ENCODE results near the gene MRPS6.

MRPS6 gene

DNA sequence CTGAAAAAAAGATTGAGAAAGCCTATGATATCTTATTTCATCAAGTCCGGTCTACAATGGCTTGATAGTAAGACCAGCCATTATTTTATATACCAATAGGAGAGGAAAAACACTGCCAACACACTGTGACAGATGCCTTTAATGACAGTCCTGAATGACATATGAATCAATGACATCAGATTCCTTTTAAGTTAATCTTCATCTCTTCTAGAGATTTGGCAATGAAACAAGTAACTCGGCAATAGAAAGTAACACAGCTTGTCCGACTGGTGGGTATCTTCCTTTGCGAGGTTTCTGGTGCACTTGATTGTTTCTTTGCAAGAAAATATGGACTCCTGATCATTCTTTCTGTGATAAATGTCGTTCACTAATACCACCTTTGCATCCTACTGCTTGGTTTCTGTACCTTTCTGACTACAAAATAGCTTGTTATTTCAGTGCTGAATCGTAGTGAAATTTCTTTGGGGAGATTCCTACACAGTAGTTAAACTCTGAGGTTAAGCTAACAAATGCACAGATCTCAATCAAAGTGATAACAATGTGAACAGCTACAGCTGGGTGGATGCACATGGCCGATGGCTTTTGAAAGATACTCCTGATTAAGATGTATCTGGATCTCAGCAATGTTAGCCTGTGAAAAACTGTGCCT is 104.7 kb downstream of the MRPS6 start:
- DNase-seq (ENCODE audit: low read depth in 2 of 3, low spot score in 2 of 3) = no peak

DNA sequence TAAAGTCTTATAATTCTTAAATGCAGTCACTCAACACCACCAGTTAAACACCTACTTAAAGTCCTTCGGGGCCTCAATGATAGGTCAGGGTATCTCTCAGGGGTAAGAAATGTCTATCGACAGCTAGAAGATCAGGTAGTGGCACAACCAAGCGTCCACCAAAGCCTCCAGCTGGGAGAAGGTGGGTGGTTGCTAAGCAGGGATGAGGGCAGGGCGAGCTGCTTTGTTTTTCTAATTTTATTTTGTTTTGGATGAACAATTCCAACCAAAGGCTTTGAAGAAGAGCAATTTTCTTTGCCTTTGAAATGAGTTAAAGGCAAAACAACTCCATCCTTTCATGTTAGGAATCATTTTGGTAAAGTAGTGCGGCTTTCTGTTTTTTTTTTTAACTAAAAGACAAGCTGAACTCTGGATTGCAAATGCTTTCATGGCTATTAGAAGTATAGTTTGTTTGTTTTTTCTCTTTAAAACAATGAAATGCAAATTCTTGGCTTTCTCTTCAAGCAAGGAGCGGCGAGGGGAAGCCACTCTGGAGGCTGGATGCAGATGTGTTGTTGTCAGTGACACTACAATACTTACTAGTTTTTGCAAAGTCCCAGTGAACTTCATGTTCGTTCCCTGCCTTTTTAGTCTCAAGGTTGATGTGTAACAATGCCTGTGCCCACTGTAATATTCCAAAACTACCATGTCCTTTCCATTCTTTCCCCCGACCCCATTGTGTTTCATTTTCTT is 106.0 kb downstream of the MRPS6 start:
- no peak for DNase-seq (ENCODE audit: low read depth in 2 of 3, low spot score in 2 of 3)

DNA sequence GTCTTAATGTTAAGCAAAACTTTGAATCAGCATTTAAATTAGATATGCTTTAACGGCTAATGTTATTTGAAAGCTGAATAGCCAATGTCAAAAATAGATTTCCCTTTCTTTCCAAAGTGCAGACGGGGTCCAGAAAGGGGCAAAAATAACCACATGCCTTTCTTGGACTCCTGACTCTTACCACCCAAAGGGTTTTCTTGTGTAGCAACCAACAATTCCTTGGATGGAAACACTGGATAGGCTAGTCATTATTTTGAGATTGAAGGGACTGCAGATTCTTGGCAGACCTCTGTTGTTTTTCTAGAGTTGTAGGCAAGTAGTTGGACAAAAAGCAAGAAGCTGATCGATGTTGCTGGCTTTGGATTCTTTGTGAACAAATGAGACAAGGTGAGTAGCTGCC is 107.0 kb downstream of the MRPS6 start:
- DNase-seq (ENCODE audit: low read depth in 2 of 3, low spot score in 2 of 3) = no peak

DNA sequence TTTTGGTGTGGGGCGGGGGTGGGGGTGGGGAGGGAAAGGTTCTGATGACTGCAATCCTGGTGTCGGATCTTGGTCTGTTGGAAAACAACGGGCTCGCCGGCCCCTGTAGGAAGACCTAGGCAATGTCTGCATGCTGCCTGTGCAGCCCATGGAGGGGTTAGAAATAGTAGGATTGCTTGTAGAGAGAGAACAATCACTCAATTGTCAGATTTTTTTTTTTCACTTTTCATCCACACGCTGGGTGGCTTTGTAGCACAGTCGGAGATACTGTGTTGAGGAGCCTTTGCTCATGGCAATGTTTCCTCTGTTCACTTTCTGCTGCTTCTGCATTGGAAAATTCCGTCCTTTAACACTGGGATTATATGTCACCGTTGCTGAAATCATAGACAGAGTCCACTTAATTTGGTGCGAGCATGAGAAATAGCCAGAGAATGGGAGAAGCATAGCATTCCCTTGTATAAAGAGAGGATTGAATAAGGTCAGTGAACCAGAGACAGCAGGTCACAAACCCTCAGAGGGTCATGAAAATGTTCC is 107.5 kb downstream of the MRPS6 start:
- DNase-seq (ENCODE audit: low read depth in 2 of 3, low spot score in 2 of 3) = no peak

DNA sequence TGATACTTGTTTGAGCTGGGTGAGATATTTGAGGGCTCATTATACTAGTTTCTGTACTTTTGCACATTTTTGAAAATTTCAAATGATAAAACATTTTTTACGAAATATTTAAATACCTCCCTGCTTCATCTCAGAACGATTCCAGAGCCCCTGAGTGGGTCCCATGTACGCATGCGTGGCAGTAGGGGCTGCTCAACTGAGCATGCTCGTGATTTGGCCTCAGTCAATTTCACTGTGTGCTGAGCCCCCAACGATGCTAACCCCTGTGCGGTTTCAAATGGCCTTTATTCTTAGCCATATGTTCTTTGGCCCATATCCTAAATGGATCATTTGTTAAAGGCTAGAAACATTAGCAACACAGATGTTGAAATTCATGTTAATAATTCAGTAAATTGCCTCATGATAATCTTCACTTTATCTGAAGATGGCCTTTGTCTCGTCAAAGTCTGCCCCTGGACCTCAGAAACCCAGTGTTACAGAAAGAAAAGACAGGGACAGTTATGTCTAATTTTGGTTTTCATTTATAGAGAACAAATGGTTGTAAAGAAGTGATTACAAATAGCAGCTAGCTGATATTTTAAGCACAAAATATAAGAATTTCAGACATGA is 108.2 kb downstream of the MRPS6 start:
- DNase-seq (ENCODE audit: low read depth in 2 of 3, low spot score in 2 of 3) = no peak

DNA sequence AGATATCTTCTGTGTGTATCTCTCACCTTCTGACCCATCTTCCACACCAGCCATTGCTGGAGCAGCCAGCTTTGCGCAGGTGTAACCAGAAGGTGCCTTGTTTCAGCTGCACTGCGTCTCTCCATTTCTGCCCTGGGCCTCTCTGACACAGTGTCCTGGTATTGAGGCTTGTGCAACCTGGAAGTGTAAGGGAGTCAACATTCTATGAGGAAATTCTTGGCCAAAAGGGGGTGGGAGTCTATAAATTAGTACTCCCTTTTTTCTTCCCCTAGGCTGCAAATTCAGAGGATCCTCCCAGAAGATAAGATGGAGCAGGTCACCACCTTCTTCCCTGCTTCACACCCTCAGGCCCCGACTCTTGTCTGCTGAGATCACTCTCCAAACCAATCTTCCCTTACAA is 109.1 kb downstream of the MRPS6 start:
- DNase-seq (ENCODE audit: low read depth in 2 of 3, low spot score in 2 of 3) = no peak

DNA sequence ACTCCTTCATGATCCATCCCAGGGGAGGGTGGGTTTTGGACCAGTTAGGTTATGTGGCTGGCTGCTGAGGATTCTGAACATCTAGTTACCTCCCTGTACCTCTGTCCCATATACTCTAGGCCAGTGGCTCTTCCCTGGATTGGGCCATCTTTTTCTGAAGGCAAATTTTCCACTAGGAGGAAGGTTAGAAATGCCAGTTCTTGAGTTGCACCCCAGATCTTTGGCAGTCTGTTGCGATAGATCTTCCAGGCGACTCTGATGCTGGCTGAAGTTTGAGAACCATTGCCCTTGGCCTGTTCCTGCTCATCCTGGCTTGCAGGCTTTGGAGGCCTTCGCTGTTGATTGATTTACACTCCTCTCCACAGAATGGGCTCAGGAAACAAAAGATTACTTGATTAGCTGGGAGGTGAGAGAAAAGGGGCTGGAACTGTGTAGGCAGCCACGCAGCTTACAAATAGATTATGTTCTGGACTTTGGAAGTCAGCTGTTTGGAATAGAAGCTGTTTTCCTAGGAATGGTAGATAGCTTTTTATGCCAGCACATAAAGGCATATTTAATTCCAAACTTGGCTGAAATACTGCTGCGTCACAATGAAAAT is 110.1 kb downstream of the MRPS6 start:
- no peak for DNase-seq (ENCODE audit: low read depth in 2 of 3, low spot score in 2 of 3)

DNA sequence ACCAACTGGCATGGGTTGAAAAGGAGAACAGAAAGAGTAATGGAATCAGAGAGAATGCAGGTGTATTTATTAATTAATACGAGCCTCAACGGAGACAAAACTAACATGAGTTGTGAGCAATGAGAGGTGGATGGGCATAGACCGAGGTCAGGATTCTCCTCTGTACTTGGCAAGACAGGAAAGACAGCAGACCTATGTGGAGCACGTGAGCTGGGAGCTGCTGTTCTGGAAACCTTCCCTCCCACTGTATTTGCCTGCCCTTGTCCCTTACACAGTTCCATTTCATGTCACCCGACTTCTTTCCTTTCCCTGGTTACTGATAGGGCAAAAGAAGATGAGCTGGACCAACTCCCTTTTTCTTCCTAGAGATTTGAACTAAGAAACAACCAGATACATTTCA is 110.9 kb downstream of the MRPS6 start:
- DNase-seq (ENCODE audit: low read depth in 2 of 3, low spot score in 2 of 3) = no peak

DNA sequence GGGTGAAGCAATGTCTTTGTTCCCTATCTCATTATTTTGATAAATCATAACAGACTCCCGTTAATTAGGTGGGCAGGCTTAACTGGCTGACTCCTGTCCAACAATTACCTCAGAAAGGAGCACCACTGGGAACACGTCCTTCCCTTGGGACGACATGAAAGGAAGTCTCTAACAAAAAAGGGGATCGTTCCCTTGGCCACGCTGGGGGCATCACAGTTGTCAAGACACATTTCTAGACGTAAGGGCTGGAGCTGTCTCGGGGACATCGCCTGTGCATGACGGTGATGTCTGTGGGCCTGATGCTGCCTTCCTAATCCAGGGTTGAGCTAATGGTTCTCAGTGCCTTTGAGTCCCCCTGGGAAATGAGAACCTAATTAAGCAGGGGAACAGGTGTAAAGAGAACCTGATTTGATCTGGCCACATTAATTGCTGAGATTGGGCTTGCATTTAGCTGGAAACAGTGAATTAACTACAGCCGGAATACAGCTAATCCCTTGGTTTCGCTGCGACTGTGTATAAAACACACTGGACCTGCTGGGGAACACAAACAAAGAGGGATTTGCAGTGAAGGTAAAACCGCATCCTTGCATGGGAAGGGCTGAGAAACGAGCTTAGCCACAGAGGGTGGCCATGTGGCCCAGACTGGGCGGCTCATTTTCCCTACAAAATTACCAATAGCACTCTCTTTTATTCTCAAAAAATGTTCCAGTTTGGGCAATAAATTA is 111.8 kb downstream of the MRPS6 start:
- no peak for DNase-seq (ENCODE audit: low read depth in 2 of 3, low spot score in 2 of 3)

DNA sequence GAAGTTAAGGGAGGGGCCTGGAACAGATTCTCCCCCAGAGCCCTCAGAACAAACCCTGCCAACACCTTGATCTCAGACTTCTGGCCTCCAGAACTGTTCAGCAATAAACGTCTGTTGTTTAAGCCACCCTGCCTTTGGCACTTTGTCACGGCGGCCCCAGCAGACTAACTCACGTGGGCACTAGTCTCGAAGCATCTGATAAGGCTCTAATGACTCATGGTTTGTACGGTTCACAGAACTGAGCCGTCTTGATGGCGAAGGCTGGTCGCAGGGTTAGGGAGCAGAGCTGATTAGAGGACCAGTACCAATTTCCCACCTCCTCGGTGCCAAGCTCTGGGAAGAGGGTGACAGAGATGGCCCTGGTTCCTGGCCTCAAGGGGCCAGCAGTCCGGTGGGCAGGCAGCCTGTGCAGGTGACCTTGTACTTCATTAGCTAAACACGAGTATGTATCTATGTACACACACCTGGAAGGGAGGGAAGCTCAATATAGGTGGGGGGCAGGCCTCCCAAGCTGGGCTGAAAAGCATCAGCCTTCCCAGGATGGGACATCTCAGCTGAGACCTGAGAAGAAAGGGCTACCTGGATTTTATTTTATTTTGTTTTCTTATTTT is 112.8 kb downstream of the MRPS6 start:
- DNase-seq (ENCODE audit: low read depth in 2 of 3, low spot score in 2 of 3) = no peak

DNA sequence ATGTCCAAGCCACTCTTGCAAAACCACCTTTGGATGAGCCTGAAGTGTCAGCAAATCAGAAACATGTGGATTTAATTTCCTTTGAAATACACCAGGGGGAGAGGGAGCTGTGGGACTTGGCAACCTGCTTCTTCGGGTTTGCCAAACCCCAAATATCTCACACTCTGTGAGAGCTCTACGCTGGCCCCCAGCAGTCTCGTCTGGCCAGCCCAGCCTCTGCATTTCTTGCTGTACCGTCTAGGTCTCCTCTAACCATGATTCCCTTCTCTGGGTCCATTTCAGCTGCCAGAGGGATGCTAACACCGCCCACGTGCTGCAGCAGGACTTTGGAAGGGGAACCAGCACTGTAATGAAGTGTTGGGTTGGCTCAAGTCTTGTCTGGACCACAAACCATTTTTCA is 114.6 kb downstream of the MRPS6 start:
- no peak for DNase-seq (ENCODE audit: low read depth in 2 of 3, low spot score in 2 of 3)

DNA sequence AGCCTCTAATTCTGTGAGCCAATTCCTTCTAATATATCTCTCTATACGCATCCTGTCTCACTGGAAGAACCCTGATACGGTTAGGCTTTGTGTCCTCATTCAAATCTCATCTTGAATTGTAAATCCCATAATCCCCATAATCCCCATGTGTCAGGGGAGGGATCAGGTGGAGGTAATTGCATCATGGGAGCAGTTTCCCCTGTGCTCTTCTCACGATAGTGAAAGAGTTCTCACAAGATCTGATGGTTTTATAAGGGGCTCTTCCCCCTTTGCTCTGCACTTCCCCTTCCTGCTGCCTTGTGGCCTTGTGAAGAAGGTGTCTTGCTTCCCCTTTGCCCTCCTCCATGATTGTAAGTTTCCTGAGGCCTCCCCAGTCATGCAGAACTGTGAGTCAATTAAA is 116.1 kb downstream of the MRPS6 start:
- no peak for DNase-seq (ENCODE audit: low read depth in 2 of 3, low spot score in 2 of 3)

DNA sequence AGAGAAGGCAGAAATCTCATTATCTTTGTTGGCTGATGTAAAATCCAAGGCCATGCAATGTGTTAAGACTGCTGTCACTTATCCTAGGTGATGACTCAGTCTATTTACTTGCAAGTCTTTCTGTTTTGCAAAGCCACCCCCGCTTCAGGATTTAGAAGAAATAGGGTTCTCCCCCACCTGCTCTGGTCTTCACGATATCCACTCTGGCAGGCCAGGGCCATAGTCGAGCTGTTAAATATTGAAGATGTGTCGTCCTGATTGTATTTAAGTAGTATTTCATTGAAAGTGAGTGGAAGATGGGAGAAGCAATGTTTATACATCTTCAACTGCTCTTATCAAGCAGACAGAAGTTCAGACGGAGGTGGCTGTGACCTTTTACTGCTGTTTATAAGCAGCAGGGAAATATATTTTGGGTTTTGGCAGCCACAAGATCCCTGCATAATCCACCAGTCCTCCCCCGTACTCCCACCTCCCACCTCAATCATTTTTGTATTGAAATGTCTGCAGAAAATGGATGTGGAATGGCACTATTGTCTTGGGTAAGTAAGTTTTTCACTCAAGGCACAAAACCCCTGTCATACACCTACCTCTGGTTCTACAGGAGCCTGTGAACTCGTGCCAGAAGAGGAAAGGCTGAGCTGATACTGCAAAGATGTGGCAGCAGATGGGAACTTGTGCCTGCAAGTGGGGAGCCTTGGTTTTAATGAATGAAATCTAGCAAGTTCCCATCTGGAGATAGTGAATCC is 117.4 kb downstream of the MRPS6 start:
- no peak for DNase-seq (ENCODE audit: low read depth in 2 of 3, low spot score in 2 of 3)

DNA sequence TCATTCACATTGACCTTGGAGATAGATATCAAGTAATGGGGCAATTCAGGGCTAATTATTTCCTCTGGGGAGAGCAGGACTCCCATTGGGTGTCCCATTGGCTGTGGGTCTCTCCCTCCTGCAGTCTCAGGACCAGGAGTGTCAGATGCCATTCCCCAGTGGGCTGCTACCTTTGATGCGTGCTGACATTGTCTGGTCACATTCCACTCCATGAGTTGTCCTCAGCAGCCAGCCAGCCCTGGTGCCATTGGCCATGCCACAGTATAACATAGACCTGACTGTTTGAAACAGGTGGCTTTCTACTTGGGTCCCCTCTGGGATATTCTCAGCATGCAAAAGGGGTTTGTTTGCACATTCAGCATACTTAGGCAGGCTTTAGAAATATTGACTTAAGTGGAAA is 118.5 kb downstream of the MRPS6 start:
- no peak for DNase-seq (ENCODE audit: low read depth in 2 of 3, low spot score in 2 of 3)

All from activated CD8-positive, alpha-beta memory T cell treated with anti-CD3 and anti-CD28 coated beads for 48 hours (primary cell).